Ureter (tissue), 1 donor: ENCODE measurements around the gene SHANK3. TPM values are rescaled to one million over a fixed set of nuclear protein-coding genes. Genes with fewer than 3 reads are reported as not detected.
A peak's percentile ranks its signal among the peaks of the same experiment; 100 is the strongest.
"Not testable (repeated sequence)": the region's sequence is repeated elsewhere in the genome, so short reads cannot be mapped to it uniquely, and the experiment has no call there.

Experiments
- DNase-seq: peaks from one replicate; pipeline ENCODE4 v3.0.0-alpha.2; 2020; ENCODE audit warnings: low spot score
- total RNA-seq: library from RNA; stranded (reverse); gene quantifications from one replicate; pipeline ENCODE4 v1.2.4, GENCODE V29; 2023
- donor health status: DM: yes; HTN: yes; CAD: no.

The SHANK3 gene
- total RNA-seq: 37.1 TPM

GRCh38 chr22:50672471-50673230 lies at the start of gene SHANK3:
SHANK3 (plus strand) TSS chr22:50672823.
- DNase-seq: no peak

GRCh38 chr22:50624347-50625130 lies 48.1 kb upstream of the SHANK3 start:
- no peak for DNase-seq

- no peak for DNase-seq
Measured at GRCh38 chr22:50625131-50625567, 47.5 kb upstream of the SHANK3 start.

- DNase-seq: no peak
Measured at GRCh38 chr22:50625568-50626313, 46.9 kb upstream of the SHANK3 start.

GRCh38 chr22:50626314-50626849 lies 46.2 kb upstream of the SHANK3 start:
- DNase-seq: no peak

GRCh38 chr22:50626850-50627641 lies 45.6 kb upstream of the SHANK3 start:
- no peak for DNase-seq

- peak; percentile 84 for DNase-seq
Measured at GRCh38 chr22:50627642-50628542, 44.7 kb upstream of the SHANK3 start, which contains the start of gene ARSA. ARSA (minus strand) TSS chr22:50628152; CDS start chr22:50627779, 373 bp downstream.

- no peak for DNase-seq
Measured at GRCh38 chr22:50628543-50629134, 44.0 kb upstream of the SHANK3 start.

GRCh38 chr22:50630376-50630775 lies 42.2 kb upstream of the SHANK3 start:
- no peak for DNase-seq

GRCh38 chr22:50633086-50633485 lies 39.5 kb upstream of the SHANK3 start:
- no peak for DNase-seq

- no peak for DNase-seq
Measured at GRCh38 chr22:50633771-50634170, 38.9 kb upstream of the SHANK3 start.

GRCh38 chr22:50635591-50635990 lies 37.0 kb upstream of the SHANK3 start:
- DNase-seq: no peak

GRCh38 chr22:50640296-50640695 lies 32.3 kb upstream of the SHANK3 start:
- not testable (repeated sequence) for DNase-seq

- DNase-seq: no peak
Measured at GRCh38 chr22:50640857-50641647, 31.6 kb upstream of the SHANK3 start.

GRCh38 chr22:50641696-50642607 lies 30.7 kb upstream of the SHANK3 start:
- no peak for DNase-seq

- DNase-seq: not testable (repeated sequence)
Measured at GRCh38 chr22:50643021-50643820, 29.4 kb upstream of the SHANK3 start.

GRCh38 chr22:50643821-50644101 lies 28.9 kb upstream of the SHANK3 start:
- DNase-seq: not testable (repeated sequence)
